ENCODE results near the gene MPDZ.

DNA sequence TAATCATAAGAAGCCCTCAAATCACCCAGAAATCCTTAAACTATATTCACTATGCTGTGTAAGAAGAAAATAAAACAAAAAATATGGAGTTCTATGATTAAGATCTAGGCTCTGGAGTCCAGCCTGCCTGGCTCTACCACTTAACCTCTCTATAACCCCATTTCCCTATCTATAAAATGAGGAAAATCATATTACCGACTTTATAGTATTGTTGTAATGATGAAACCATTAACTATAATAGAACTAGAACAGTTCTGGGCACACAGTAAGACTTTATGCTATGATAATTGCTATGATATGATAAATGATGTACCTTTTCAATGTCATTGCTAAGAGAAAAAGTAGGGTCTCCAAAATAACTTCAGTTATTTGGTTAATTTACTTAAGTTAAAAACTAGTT is 40.3 kb downstream of the MPDZ start:
- TF ChIP-seq CTCF (IDR thresholded peaks at IDR 0.05; ENCODE audit: low read length) = no peak
- TF ChIP-seq EZH2 (IDR thresholded peaks at IDR 0.05; ENCODE audit: borderline replicate concordance, low read length) = no peak

All from OCI-LY1 (cell line).